Endothelial cell of umbilical vein (primary cell): Measurements from ENCODE around the gene SYK. TPM values are rescaled to one million over a fixed set of nuclear protein-coding genes. Genes with fewer than 3 reads are reported as not detected.

Source experiments
- BruUV-seq: library from RNA; stranded (reverse); fragments of 400-500 nt; replicated peaks from 2 replicates; lab custom pipeline; 2021; lab: Mats Ljungman, UMichigan
- CTCF ChIA-PET: fragments of 300-600, 350-600 bp; sonication (Branson Sonifier 250); formaldehyde crosslinking; loops from one replicate; lab custom pipeline; 2021; ENCODE audit warnings: antibody characterized with exemption, inconsistent platforms; lab: Charles Lee
- POLR2A ChIA-PET: fragments of 300-600, 350-600 bp; sonication (Branson Sonifier 250); formaldehyde crosslinking; loops from one replicate; lab custom pipeline; 2021; ENCODE audit warnings: antibody characterized with exemption, inconsistent platforms; lab: Charles Lee
- DNase-seq: peaks from one replicate; pipeline ENCODE4 v3.0.0-alpha.2; 2011; ENCODE audit warnings: low read depth, low spot score
- FAIRE-seq: peaks from 2 replicates; lab custom pipeline; 2011; peaks lifted over from hg19 to GRCh38; lab: Jason Lieb, UNC
- H2AFZ ChIP-seq: 2 replicates; pipeline ENCODE4 v1.6.0; 2012; ENCODE audit warnings: low read depth, low read length, control low read depth, inconsistent platforms
- H3K27ac ChIP-seq: 2 replicates; pipeline ENCODE4 v1.5.1; 2011; ENCODE audit warnings: low read depth, mild to moderate bottlenecking, control low read depth, low read length, moderate library complexity; ENCODE audit not compliant: insufficient read depth
- H3K27me3 ChIP-seq, 2 experiments: 2 replicates each; pipeline versions ENCODE4 v1.6.0 to v1.6.1; 2011; ENCODE audit warnings: low read length in 2 of 2, mixed read lengths in 1 of 2; ENCODE audit not compliant: control insufficient read depth in 2 of 2, insufficient read depth in 2 of 2
- H3K36me3 ChIP-seq, 2 experiments: 2 replicates in 1 of 2; 3 replicates in 1 of 2; pipeline ENCODE4 v1.5.1; 2011; ENCODE audit warnings: low read length in 2 of 2, mild to moderate bottlenecking in 1 of 2, moderate library complexity in 1 of 2; ENCODE audit not compliant: control insufficient read depth in 2 of 2, insufficient read depth in 2 of 2; ENCODE audit errors: extremely low read depth in 1 of 2
- H3K4me1 ChIP-seq: 3 replicates; pipeline ENCODE4 v1.5.1; 2011; ENCODE audit warnings: mild to moderate bottlenecking, low read length; ENCODE audit not compliant: control insufficient read depth, insufficient read depth; ENCODE audit errors: extremely low read depth
- H3K4me2 ChIP-seq: 2 replicates; pipeline ENCODE4 v1.6.1; 2011; ENCODE audit warnings: low read length, control low read depth, mixed read lengths; ENCODE audit not compliant: insufficient read depth
- H3K4me3 ChIP-seq, 3 experiments: fragments of 200-600 bp in 1 of 3; sonication (generic), shearing (Covaris generic) in 1 of 3; replicated peaks in 1 of 3; 2 replicates each; pipeline ENCODE4 v1.5.1; 2011 to 2016; ENCODE audit warnings: control low read depth in 3 of 3, low read length in 3 of 3, mild to moderate bottlenecking in 2 of 3, inconsistent platforms in 1 of 3, low read depth in 1 of 3, moderate library complexity in 1 of 3; ENCODE audit not compliant: insufficient read depth in 1 of 3
- H3K79me2 ChIP-seq: 2 replicates; pipeline ENCODE4 v1.6.0; 2012; ENCODE audit warnings: low read length, inconsistent platforms; ENCODE audit not compliant: control insufficient read depth, insufficient read depth
- H3K9ac ChIP-seq: replicated peaks from 2 replicates; pipeline ENCODE3; 2011; ENCODE audit warnings: low read length, control low read depth; ENCODE audit not compliant: insufficient read depth; ENCODE audit errors: extremely low read depth
- H3K9me1 ChIP-seq: replicated peaks from 3 replicates; pipeline ENCODE4 v1.6.0; 2011; ENCODE audit warnings: mild to moderate bottlenecking, low read length; ENCODE audit not compliant: control insufficient read depth, insufficient read depth; ENCODE audit errors: extremely low read depth
- H3K9me3 ChIP-seq: replicated peaks from 2 replicates; pipeline ENCODE4 v1.5.1; 2012; ENCODE audit warnings: low read length, inconsistent platforms; ENCODE audit not compliant: control insufficient read depth, insufficient read depth
- H4K20me1 ChIP-seq: replicated peaks from 2 replicates; pipeline ENCODE3; 2011; ENCODE audit warnings: mild to moderate bottlenecking, low read length; ENCODE audit not compliant: control insufficient read depth, insufficient read depth; ENCODE audit errors: extremely low read depth
- EZH2 ChIP-seq: IDR thresholded peaks from 2 replicates; pipeline ENCODE4 v1.6.1; 2012; ENCODE audit warnings: borderline replicate concordance, low read depth, mild to moderate bottlenecking, moderate library complexity, low read length, inconsistent platforms; ENCODE audit not compliant: severe bottlenecking
- FOS ChIP-seq: IDR thresholded peaks from 2 replicates; pipeline ENCODE4 v1.6.1; 2011; ENCODE audit warnings: mild to moderate bottlenecking, low read length, moderate library complexity, borderline replicate concordance; ENCODE audit not compliant: insufficient read depth
- GATA2 ChIP-seq: IDR thresholded peaks from 2 replicates; pipeline ENCODE4 v1.7.0; 2011; ENCODE audit warnings: low read depth, mild to moderate bottlenecking, moderate library complexity, mixed read lengths, low read length; ENCODE audit not compliant: insufficient read length, insufficient read depth
- MYC ChIP-seq: IDR thresholded peaks from one replicate; pipeline ENCODE4 v1.6.1; 2011; ENCODE audit warnings: mild to moderate bottlenecking, low read depth, low read length
- POLR2A ChIP-seq: IDR thresholded peaks from 2 replicates; pipeline ENCODE4 v1.6.1; 2012; ENCODE audit warnings: low read depth, mild to moderate bottlenecking, control low read depth, low read length
- dilution Hi-C: fragments of 300-500 bp; cut with MboI; formaldehyde crosslinking; loops from one replicate; pipeline ENCODE4 v1.15.0; 2019; ENCODE audit warnings: low sequenced_read_pairs; ENCODE audit not compliant: extremely low pct_ligation_motif_present
- intact Hi-C: fragments of 100-400 bp; cut with micrococcal nuclease; formaldehyde crosslinking; loops from one replicate; pipeline ENCODE4 v1.10.0; 2022
- polyA plus RNA-seq, 4 experiments: library from polyadenylated mRNA; depleted of rRNA in 3 of 4; stranded (reverse) in 3 of 4; unstranded in 1 of 4; fragments of >200 nt; gene quantifications; 2 replicates each; pipeline versions ENCODE4 v1.2.1 to v1.2.3, GENCODE V29; 2011 to 2012; ENCODE audit warnings: missing spikeins in 1 of 4
- total RNA-seq: library from RNA; stranded (reverse); gene quantifications from 2 replicates; pipeline ENCODE4 v1.2.3, GENCODE V29; 2021
- TF ChIP-seq, protein P1 (sequence below), 2 donors: IDR thresholded peaks; 1 replicate in 1 of 2; 2 replicates in 1 of 2; pipeline ENCODE4 v1.5.1; 2011; ENCODE audit warnings: low read length in 2 of 2, mild to moderate bottlenecking in 2 of 2, moderate library complexity in 2 of 2, control low read depth in 1 of 2, inconsistent platforms in 1 of 2, low read depth in 1 of 2; ENCODE audit not compliant: insufficient read depth in 1 of 2; ENCODE audit errors: extremely low read depth in 1 of 2
- TF ChIP-seq, protein P2 (sequence below): IDR thresholded peaks from 2 replicates; pipeline ENCODE4 v1.6.1; 2011; ENCODE audit not compliant: insufficient read depth, insufficient read length

Gene SYK
- total and polyA plus RNA-seq, 2 donors (not counting 3 experiments of a cell fraction or from before 2014, with no cell fraction given): not detected

- H3K9me1 ChIP-seq: no peaks in the 10 kb centered on the region
- no TSS peak for BruUV-seq
- CTCF ChIA-PET: interaction anchor here (0.8 kb wide), 1 partner anchor 29 kb away, joined by 3 read pairs; no protein-coding TSS in a partner anchor
- POLR2A ChIA-PET: no interaction called here
- no peaks in the 10 kb centered on the region for H3K36me3 ChIP-seq
- H4K20me1 ChIP-seq: no peaks in the 10 kb centered on the region
- DNase-seq (no peak), FAIRE-seq (no peak)
- no peaks in the 10 kb centered on the region for H3K79me2 ChIP-seq
- H3K27ac ChIP-seq: no peak overlapping the region
- TF ChIP-seq, protein P1, sequence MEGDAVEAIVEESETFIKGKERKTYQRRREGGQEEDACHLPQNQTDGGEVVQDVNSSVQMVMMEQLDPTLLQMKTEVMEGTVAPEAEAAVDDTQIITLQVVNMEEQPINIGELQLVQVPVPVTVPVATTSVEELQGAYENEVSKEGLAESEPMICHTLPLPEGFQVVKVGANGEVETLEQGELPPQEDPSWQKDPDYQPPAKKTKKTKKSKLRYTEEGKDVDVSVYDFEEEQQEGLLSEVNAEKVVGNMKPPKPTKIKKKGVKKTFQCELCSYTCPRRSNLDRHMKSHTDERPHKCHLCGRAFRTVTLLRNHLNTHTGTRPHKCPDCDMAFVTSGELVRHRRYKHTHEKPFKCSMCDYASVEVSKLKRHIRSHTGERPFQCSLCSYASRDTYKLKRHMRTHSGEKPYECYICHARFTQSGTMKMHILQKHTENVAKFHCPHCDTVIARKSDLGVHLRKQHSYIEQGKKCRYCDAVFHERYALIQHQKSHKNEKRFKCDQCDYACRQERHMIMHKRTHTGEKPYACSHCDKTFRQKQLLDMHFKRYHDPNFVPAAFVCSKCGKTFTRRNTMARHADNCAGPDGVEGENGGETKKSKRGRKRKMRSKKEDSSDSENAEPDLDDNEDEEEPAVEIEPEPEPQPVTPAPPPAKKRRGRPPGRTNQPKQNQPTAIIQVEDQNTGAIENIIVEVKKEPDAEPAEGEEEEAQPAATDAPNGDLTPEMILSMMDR (IDR thresholded peaks at IDR 0.05; ENCODE audit: extremely low read depth in 1 of 2, insufficient read depth in 1 of 2, low read depth in 1 of 2, low read length in 2 of 2): no peak
- TF ChIP-seq MYC (no peak), EZH2 (no peak), GATA2 (no peak), POLR2A (no peak), FOS (no peak)
- TF ChIP-seq, protein P2, sequence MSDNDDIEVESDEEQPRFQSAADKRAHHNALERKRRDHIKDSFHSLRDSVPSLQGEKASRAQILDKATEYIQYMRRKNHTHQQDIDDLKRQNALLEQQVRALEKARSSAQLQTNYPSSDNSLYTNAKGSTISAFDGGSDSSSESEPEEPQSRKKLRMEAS: no peak
- H3K4me3 ChIP-seq: no peak overlapping the region
- no peak overlapping the region for H3K9ac ChIP-seq
- H3K27me3 ChIP-seq: no peaks in the 10 kb centered on the region
- no peaks in the 10 kb centered on the region for H3K4me1 ChIP-seq
- dilution Hi-C loops (no loop called here), intact Hi-C loops (no loop called here)
- no peaks in the 10 kb centered on the region for H3K9me3 ChIP-seq
- no peak overlapping the region for H2AFZ ChIP-seq
- no peak overlapping the region for H3K4me2 ChIP-seq
Observed at GRCh38 chr9:90943341-90943740, 141.7 kb downstream of the SYK start.
